ENCODE results near the gene MAP3K13.

The MAP3K13 gene

GRCh38 chr3:185479373-185479945 is 116.5 kb downstream of the MAP3K13 start:
- no peak for DNase-seq (ENCODE audit: low read depth, low spot score)
- in situ Hi-C loops (cut with HindIII; ENCODE audit: low sequenced_read_pairs), result no loop called here
- no peak overlapping the region for H3K4me3 ChIP-seq (ENCODE audit: low read depth, low read length)
- TF ChIP-seq CTCF (IDR thresholded peaks at IDR 0.05; ENCODE audit: low read depth, low read length), result no peak

- TF ChIP-seq CTCF (IDR thresholded peaks at IDR 0.05; ENCODE audit: low read depth, low read length), result no peak
- DNase-seq (ENCODE audit: low read depth, low spot score), result no peak
- in situ Hi-C loops (cut with HindIII; ENCODE audit: low sequenced_read_pairs), result no loop called here
- no peak overlapping the region for H3K4me3 ChIP-seq (ENCODE audit: low read depth, low read length)
These were observed 121.4 kb downstream of the MAP3K13 start for GRCh38 chr3:185484296-185484695.

- in situ Hi-C loops (cut with HindIII; ENCODE audit: low sequenced_read_pairs), result no loop called here
- no peak for TF ChIP-seq CTCF (IDR thresholded peaks at IDR 0.05; ENCODE audit: low read depth, low read length)
These were observed 123.5 kb downstream of the MAP3K13 start for GRCh38 chr3:185486394-185486793.

GRCh38 chr3:185488465-185488864 is 125.5 kb downstream of the MAP3K13 start:
- TF ChIP-seq CTCF (IDR thresholded peaks at IDR 0.05; ENCODE audit: low read depth, low read length), result no peak
- no peak overlapping the region for H3K4me3 ChIP-seq (ENCODE audit: low read depth, low read length)
- DNase-seq (ENCODE audit: low read depth, low spot score), result no peak
- in situ Hi-C loops (cut with HindIII; ENCODE audit: low sequenced_read_pairs), result no loop called here

More at GRCh38 chr3:185486394-185486793, 123.5 kb downstream of the MAP3K13 start:
- H3K4me3 ChIP-seq (ENCODE audit: low read depth, low read length), result no peak overlapping the region
- DNase-seq (ENCODE audit: low read depth, low spot score), result no peak

GRCh38 chr3:185489462-185489861 is 126.5 kb downstream of the MAP3K13 start:
- H3K4me3 ChIP-seq (ENCODE audit: low read depth, low read length), result no peak overlapping the region
- no peak for TF ChIP-seq CTCF (IDR thresholded peaks at IDR 0.05; ENCODE audit: low read depth, low read length)
- in situ Hi-C loops (cut with HindIII; ENCODE audit: low sequenced_read_pairs), result no loop called here
- DNase-seq (ENCODE audit: low read depth, low spot score), result no peak

GRCh38 chr3:185490241-185490640 is 127.3 kb downstream of the MAP3K13 start:
- no peak for TF ChIP-seq CTCF (IDR thresholded peaks at IDR 0.05; ENCODE audit: low read depth, low read length)
- H3K4me3 ChIP-seq (ENCODE audit: low read depth, low read length), result no peak overlapping the region
- no peak for DNase-seq (ENCODE audit: low read depth, low spot score)
- in situ Hi-C loops (cut with HindIII; ENCODE audit: low sequenced_read_pairs), result no loop called here

All from astrocyte of the spinal cord (primary cell).